ENCODE results near the gene CD72.
"Not testable (repeated sequence)": the region's sequence is repeated elsewhere in the genome, so short reads cannot be mapped to it uniquely, and the experiment has no call there.

CD72 gene

GRCh38 chr9:35635730-35636129, 17.5 kb upstream of the CD72 start:
- no peak overlapping the region for H3K9ac ChIP-seq (ENCODE audit: low read depth, low read length)
- H3K4me3 ChIP-seq (ENCODE audit: low read depth, low read length) = no peak overlapping the region
- H3K27me3 ChIP-seq (ENCODE audit: control insufficient read depth, insufficient read depth, low read length) = no peaks in the 10 kb centered on the region
- no peaks in the 10 kb centered on the region for H3K36me3 ChIP-seq (ENCODE audit: control insufficient read depth, insufficient read depth, low read length)
- no peaks in the 10 kb centered on the region for H3K4me1 ChIP-seq (ENCODE audit: control insufficient read depth, insufficient read depth, low read length)
- H3K9me3 ChIP-seq (ENCODE audit: control insufficient read depth, insufficient read depth, low read length) = no peaks in the 10 kb centered on the region

- no peak overlapping the region for H3K4me3 ChIP-seq (ENCODE audit: low read depth, low read length)
- H3K36me3 ChIP-seq (ENCODE audit: control insufficient read depth, insufficient read depth, low read length) = no peaks in the 10 kb centered on the region
- no peaks in the 10 kb centered on the region for H3K4me1 ChIP-seq (ENCODE audit: control insufficient read depth, insufficient read depth, low read length)
- no peaks in the 10 kb centered on the region for H3K9me3 ChIP-seq (ENCODE audit: control insufficient read depth, insufficient read depth, low read length)
- no peak overlapping the region for H3K9ac ChIP-seq (ENCODE audit: low read depth, low read length)
- H3K27me3 ChIP-seq (ENCODE audit: control insufficient read depth, insufficient read depth, low read length) = no peaks in the 10 kb centered on the region
Measured at GRCh38 chr9:35629597-35629996, 11.4 kb upstream of the CD72 start.

GRCh38 chr9:35628389-35628991, 10.3 kb upstream of the CD72 start:
- Histone ChIP-seq H3K4me1 (ENCODE audit: control insufficient read depth, insufficient read depth, low read length) (no peaks in the 10 kb centered on the region), H3K9ac (ENCODE audit: low read depth, low read length) (no peak overlapping the region), H3K9me3 (ENCODE audit: control insufficient read depth, insufficient read depth, low read length) (no peaks in the 10 kb centered on the region), H3K27me3 (ENCODE audit: control insufficient read depth, insufficient read depth, low read length) (no peaks in the 10 kb centered on the region), H3K36me3 (ENCODE audit: control insufficient read depth, insufficient read depth, low read length) (no peaks in the 10 kb centered on the region), H3K4me3 (ENCODE audit: low read depth, low read length) (no peak overlapping the region)

- Histone ChIP-seq H3K27me3 (ENCODE audit: control insufficient read depth, insufficient read depth, low read length) (no peaks in the 10 kb centered on the region), H3K9ac (ENCODE audit: low read depth, low read length) (no peak overlapping the region), H3K36me3 (ENCODE audit: control insufficient read depth, insufficient read depth, low read length) (no peaks in the 10 kb centered on the region), H3K4me3 (ENCODE audit: low read depth, low read length) (no peak overlapping the region), H3K9me3 (ENCODE audit: control insufficient read depth, insufficient read depth, low read length) (no peaks in the 10 kb centered on the region), H3K4me1 (ENCODE audit: control insufficient read depth, insufficient read depth, low read length) (no peaks in the 10 kb centered on the region)
Measured at GRCh38 chr9:35627575-35627974, 9.4 kb upstream of the CD72 start.

- Histone ChIP-seq H3K27me3 (ENCODE audit: control insufficient read depth, insufficient read depth, low read length) (peaks cover 34% of the 10 kb centered on the region), H3K9me3 (ENCODE audit: control insufficient read depth, insufficient read depth, low read length) (no peaks in the 10 kb centered on the region), H3K4me1 (ENCODE audit: control insufficient read depth, insufficient read depth, low read length) (no peaks in the 10 kb centered on the region), H3K4me3 (ENCODE audit: low read depth, low read length) (no peak overlapping the region), H3K9ac (ENCODE audit: low read depth, low read length) (no peak overlapping the region), H3K36me3 (ENCODE audit: control insufficient read depth, insufficient read depth, low read length) (no peaks in the 10 kb centered on the region)
Measured at GRCh38 chr9:35619800-35620158, 1.6 kb upstream of the CD72 start.

- H3K4me1 ChIP-seq (ENCODE audit: control insufficient read depth, insufficient read depth, low read length) = no peaks in the 10 kb centered on the region
- H3K4me3 ChIP-seq (ENCODE audit: low read depth, low read length) = no peak overlapping the region
- H3K9me3 ChIP-seq (ENCODE audit: control insufficient read depth, insufficient read depth, low read length) = no peaks in the 10 kb centered on the region
- H3K9ac ChIP-seq (ENCODE audit: low read depth, low read length) = no peak overlapping the region
- H3K27me3 ChIP-seq (ENCODE audit: control insufficient read depth, insufficient read depth, low read length) = peaks cover 34% of the 10 kb centered on the region
- no peaks in the 10 kb centered on the region for H3K36me3 ChIP-seq (ENCODE audit: control insufficient read depth, insufficient read depth, low read length)
Measured at GRCh38 chr9:35618854-35619799, 914 bp upstream of the CD72 start.

- Histone ChIP-seq H3K4me3 (ENCODE audit: low read depth, low read length) (peak overlapping the region; percentile 88), H3K36me3 (ENCODE audit: control insufficient read depth, insufficient read depth, low read length) (no peaks in the 10 kb centered on the region), H3K9ac (ENCODE audit: low read depth, low read length) (peak overlapping the region; percentile 56), H3K4me1 (ENCODE audit: control insufficient read depth, insufficient read depth, low read length) (no peaks in the 10 kb centered on the region), H3K27me3 (ENCODE audit: control insufficient read depth, insufficient read depth, low read length) (peaks cover 34% of the 10 kb centered on the region), H3K9me3 (ENCODE audit: control insufficient read depth, insufficient read depth, low read length) (no peaks in the 10 kb centered on the region)
Measured at GRCh38 chr9:35617548-35617947, 665 bp downstream of the CD72 start.

GRCh38 chr9:35616681-35617459, 1.3 kb downstream of the CD72 start:
- Histone ChIP-seq H3K4me3 (ENCODE audit: low read depth, low read length) (peak overlapping the region; percentile 88), H3K9ac (ENCODE audit: low read depth, low read length) (peak overlapping the region; percentile 56), H3K9me3 (ENCODE audit: control insufficient read depth, insufficient read depth, low read length) (no peaks in the 10 kb centered on the region), H3K36me3 (ENCODE audit: control insufficient read depth, insufficient read depth, low read length) (no peaks in the 10 kb centered on the region), H3K4me1 (ENCODE audit: control insufficient read depth, insufficient read depth, low read length) (no peaks in the 10 kb centered on the region), H3K27me3 (ENCODE audit: control insufficient read depth, insufficient read depth, low read length) (peaks cover 34% of the 10 kb centered on the region)

GRCh38 chr9:35615981-35616680, 2.1 kb downstream of the CD72 start:
- peaks cover 34% of the 10 kb centered on the region for H3K27me3 ChIP-seq (ENCODE audit: control insufficient read depth, insufficient read depth, low read length)
- H3K9ac ChIP-seq (ENCODE audit: low read depth, low read length) = peak overlapping the region; percentile 41
- no peaks in the 10 kb centered on the region for H3K4me1 ChIP-seq (ENCODE audit: control insufficient read depth, insufficient read depth, low read length)
- no peaks in the 10 kb centered on the region for H3K9me3 ChIP-seq (ENCODE audit: control insufficient read depth, insufficient read depth, low read length)
- H3K36me3 ChIP-seq (ENCODE audit: control insufficient read depth, insufficient read depth, low read length) = no peaks in the 10 kb centered on the region
- H3K4me3 ChIP-seq (ENCODE audit: low read depth, low read length) = peak overlapping the region; percentile 88

GRCh38 chr9:35612843-35613242, 5.4 kb downstream of the CD72 start:
- H3K36me3 ChIP-seq (ENCODE audit: control insufficient read depth, insufficient read depth, low read length) = peaks cover 10% of the 10 kb centered on the region
- no peak overlapping the region for H3K4me3 ChIP-seq (ENCODE audit: low read depth, low read length)
- H3K27me3 ChIP-seq (ENCODE audit: control insufficient read depth, insufficient read depth, low read length) = peaks cover 25% of the 10 kb centered on the region
- H3K9ac ChIP-seq (ENCODE audit: low read depth, low read length) = no peak overlapping the region
- no peaks in the 10 kb centered on the region for H3K9me3 ChIP-seq (ENCODE audit: control insufficient read depth, insufficient read depth, low read length)
- H3K4me1 ChIP-seq (ENCODE audit: control insufficient read depth, insufficient read depth, low read length) = no peaks in the 10 kb centered on the region

- peaks cover 10% of the 10 kb centered on the region for H3K36me3 ChIP-seq (ENCODE audit: control insufficient read depth, insufficient read depth, low read length)
- not testable (repeated sequence) for H3K4me1 ChIP-seq (ENCODE audit: control insufficient read depth, insufficient read depth, low read length); H3K9ac ChIP-seq (ENCODE audit: low read depth, low read length); H3K9me3 ChIP-seq (ENCODE audit: control insufficient read depth, insufficient read depth, low read length); H3K4me3 ChIP-seq (ENCODE audit: low read depth, low read length)
- peaks cover 17% of the 10 kb centered on the region for H3K27me3 ChIP-seq (ENCODE audit: control insufficient read depth, insufficient read depth, low read length)
Measured at GRCh38 chr9:35612066-35612465, 6.1 kb downstream of the CD72 start.

All from iPS-15b (cell line).